NCI-H1436 (cell line): ENCODE measurements around the gene TRIM52.
"Not testable (repeated sequence)": the region's sequence is repeated elsewhere in the genome, so short reads cannot be mapped to it uniquely, and the experiment has no call there.

Source experiments
- DNase-seq: peaks from one replicate; lab custom pipeline; 2025; lab: John Stamatoyannopoulos, UW

Gene TRIM52

GRCh38 chr5:181233088-181233800 lies 27.7 kb downstream of the TRIM52 start:
- DNase-seq: no peak

GRCh38 chr5:181232593-181232992 lies 28.4 kb downstream of the TRIM52 start:
- DNase-seq: no peak

GRCh38 chr5:181231432-181231831 lies 29.5 kb downstream of the TRIM52 start:
- DNase-seq: no peak

GRCh38 chr5:181230551-181230950 lies 30.4 kb downstream of the TRIM52 start:
- no peak for DNase-seq

- no peak for DNase-seq
Measured at GRCh38 chr5:181229996-181230395, 30.9 kb downstream of the TRIM52 start.

- DNase-seq: no peak
Measured at GRCh38 chr5:181224390-181225229, 36.3 kb downstream of the TRIM52 start.

GRCh38 chr5:181223729-181224389 lies 37.1 kb downstream of the TRIM52 start:
- no peak for DNase-seq

- DNase-seq: no peak
Measured at GRCh38 chr5:181223058-181223728, 37.8 kb downstream of the TRIM52 start, which contains the start of gene TRIM41. TSS of gene TRIM41 (plus strand) at chr5:181223281. CDS start at chr5:181224000, 719 bp downstream.

GRCh38 chr5:181222630-181223057 lies 38.3 kb downstream of the TRIM52 start:
- DNase-seq: no peak

GRCh38 chr5:181221792-181222629 lies 38.9 kb downstream of the TRIM52 start:
- DNase-seq: no peak

- DNase-seq: no peak
Measured at GRCh38 chr5:181221105-181221791, 39.7 kb downstream of the TRIM52 start.

- DNase-seq: no peak
Measured at GRCh38 chr5:181220178-181220515, 40.8 kb downstream of the TRIM52 start.

- no peak for DNase-seq
Measured at GRCh38 chr5:181219262-181220177, 41.4 kb downstream of the TRIM52 start.

GRCh38 chr5:181218795-181219124 lies 42.2 kb downstream of the TRIM52 start:
- DNase-seq: no peak

- no peak for DNase-seq
Measured at GRCh38 chr5:181217803-181218062, 43.2 kb downstream of the TRIM52 start.

- no peak for DNase-seq
Measured at GRCh38 chr5:181217111-181217802, 43.7 kb downstream of the TRIM52 start.

GRCh38 chr5:181215997-181216989 lies 44.6 kb downstream of the TRIM52 start:
- no peak for DNase-seq

- not testable (repeated sequence) for DNase-seq
Measured at GRCh38 chr5:181214249-181214648, 46.7 kb downstream of the TRIM52 start.
